Measurements from ENCODE around the gene PARP11.

PARP11 gene

GRCh38 chr12:3832738-3833137, 40.5 kb downstream of the PARP11 start:
- Histone ChIP-seq H3K9me3 (ENCODE audit: insufficient read depth, low read length) (no peaks in the 10 kb centered on the region), H3K36me3 (ENCODE audit: low read length) (no peaks in the 10 kb centered on the region), H3K4me3 (ENCODE audit: insufficient read depth, low read length, poor library complexity, severe bottlenecking) (no peak overlapping the region), H3K27ac (ENCODE audit: low read depth, low read length) (no peak overlapping the region), H2AFZ (ENCODE audit: low read depth, low read length, severe bottlenecking) (no peak overlapping the region), H3F3A (ENCODE audit: insufficient read depth) (no peaks in the 10 kb centered on the region), H3K4me2 (ENCODE audit: low read depth, low read length, poor library complexity, severe bottlenecking) (no peak overlapping the region), H3K9ac (ENCODE audit: low read length) (no peak overlapping the region), H3K27me3 (ENCODE audit: low read length) (no peaks in the 10 kb centered on the region), H3K79me2 (ENCODE audit: insufficient read depth, low read length) (no peaks in the 10 kb centered on the region; the same call in 1 of the 2 replicates), H4K20me1 (ENCODE audit: low read depth, low read length) (no peaks in the 10 kb centered on the region; the same call in 1 of the 2 replicates), H3K9me2 (replicated peaks; ENCODE audit: insufficient read depth, low read length) (no peaks in the 10 kb centered on the region)
- TF ChIP-seq EZH2phosphoT487 (conservative IDR thresholded peaks at IDR 0.05; ENCODE audit: low read length) (no peak), CTCF (IDR thresholded peaks at IDR 0.05; ENCODE audit: insufficient read depth, low read length, poor library complexity, severe bottlenecking) (no peak)

- Histone ChIP-seq H3K79me2 (ENCODE audit: insufficient read depth, low read length) (no peaks in the 10 kb centered on the region), H2AFZ (ENCODE audit: low read depth, low read length, severe bottlenecking) (no peak overlapping the region), H3K9me2 (replicated peaks; ENCODE audit: insufficient read depth, low read length) (no peaks in the 10 kb centered on the region), H4K20me1 (ENCODE audit: low read depth, low read length) (no peaks in the 10 kb centered on the region), H3K36me3 (ENCODE audit: low read length) (no peaks in the 10 kb centered on the region), H3K4me3 (ENCODE audit: insufficient read depth, low read length, poor library complexity, severe bottlenecking) (no peak overlapping the region), H3K27me3 (ENCODE audit: low read length) (no peaks in the 10 kb centered on the region), H3F3A (ENCODE audit: insufficient read depth) (no peaks in the 10 kb centered on the region), H3K4me2 (ENCODE audit: low read depth, low read length, poor library complexity, severe bottlenecking) (no peak overlapping the region), H3K9ac (ENCODE audit: low read length) (no peak overlapping the region), H3K27ac (ENCODE audit: low read depth, low read length) (no peak overlapping the region), H3K9me3 (ENCODE audit: insufficient read depth, low read length) (no peaks in the 10 kb centered on the region)
- TF ChIP-seq CTCF (IDR thresholded peaks at IDR 0.05; ENCODE audit: insufficient read depth, low read length, poor library complexity, severe bottlenecking) (no peak), EZH2phosphoT487 (conservative IDR thresholded peaks at IDR 0.05; ENCODE audit: low read length) (no peak)
Observed at GRCh38 chr12:3828888-3829287, 44.3 kb downstream of the PARP11 start.

GRCh38 chr12:3827301-3828000, 45.7 kb downstream of the PARP11 start:
- Histone ChIP-seq H3K27ac (ENCODE audit: low read depth, low read length) (no peak overlapping the region), H3K79me2 (ENCODE audit: insufficient read depth, low read length) (no peaks in the 10 kb centered on the region), H3K9me2 (replicated peaks; ENCODE audit: insufficient read depth, low read length) (no peaks in the 10 kb centered on the region), H3K9ac (ENCODE audit: low read length) (no peak overlapping the region), H3K27me3 (ENCODE audit: low read length) (no peaks in the 10 kb centered on the region), H3K4me3 (ENCODE audit: insufficient read depth, low read length, poor library complexity, severe bottlenecking) (no peak overlapping the region), H3K4me2 (ENCODE audit: low read depth, low read length, poor library complexity, severe bottlenecking) (no peak overlapping the region), H3K36me3 (ENCODE audit: low read length) (no peaks in the 10 kb centered on the region), H4K20me1 (ENCODE audit: low read depth, low read length) (no peaks in the 10 kb centered on the region), H2AFZ (ENCODE audit: low read depth, low read length, severe bottlenecking) (no peak overlapping the region), H3F3A (ENCODE audit: insufficient read depth) (no peaks in the 10 kb centered on the region), H3K9me3 (ENCODE audit: insufficient read depth, low read length) (no peaks in the 10 kb centered on the region)
- TF ChIP-seq CTCF (IDR thresholded peaks at IDR 0.05; ENCODE audit: insufficient read depth, low read length, poor library complexity, severe bottlenecking) (no peak), EZH2phosphoT487 (conservative IDR thresholded peaks at IDR 0.05; ENCODE audit: low read length) (no peak)
